HepG2 (cell line): ENCODE measurements around the gene PTRH2.

Source experiments
- EED ChIP-seq: sonication (generic); formaldehyde crosslinking; IDR thresholded peaks from 2 replicates; pipeline ENCODE4 v1.5.0; 2020; ENCODE audit warnings: mild to moderate bottlenecking, missing genetic modification reagents
- JUNB ChIP-seq: sonication (generic); formaldehyde crosslinking; IDR thresholded peaks from 2 replicates; pipeline ENCODE4 v1.8.0; 2022; ENCODE audit warnings: missing genetic modification reagents, mild to moderate bottlenecking, borderline replicate concordance
- POLR2AphosphoS5 ChIP-seq: IDR thresholded peaks from 2 replicates; pipeline ENCODE4 v1.6.1; 2012; ENCODE audit warnings: low read depth, low read length
- RAD21 ChIP-seq: fragments of 450-650 bp; formaldehyde crosslinking; IDR thresholded peaks from 2 replicates; pipeline ENCODE4 v1.5.0; 2020; ENCODE audit warnings: mild to moderate bottlenecking
- ZNF777 ChIP-seq: sonication (generic); formaldehyde crosslinking; IDR thresholded peaks from 2 replicates; pipeline ENCODE4 v1.4.0; 2020; ENCODE audit warnings: missing genetic modification reagents
- TF ChIP-seq, protein P1 (sequence below): sonication (generic); formaldehyde crosslinking; IDR thresholded peaks from 2 replicates; pipeline ENCODE4 v1.5.0; 2020; ENCODE audit warnings: mild to moderate bottlenecking, missing genetic modification reagents, moderate library complexity
- TF ChIP-seq, protein P2 (sequence below): sonication (generic); formaldehyde crosslinking; IDR thresholded peaks from 2 replicates; pipeline ENCODE4 v1.4.0; 2020; ENCODE audit warnings: low read depth, mild to moderate bottlenecking, missing genetic modification reagents
- TF ChIP-seq, protein P3 (sequence below): sonication (generic); formaldehyde crosslinking; IDR thresholded peaks from 2 replicates; pipeline ENCODE4 v1.4.0; 2020; ENCODE audit warnings: missing genetic modification reagents

DNA sequence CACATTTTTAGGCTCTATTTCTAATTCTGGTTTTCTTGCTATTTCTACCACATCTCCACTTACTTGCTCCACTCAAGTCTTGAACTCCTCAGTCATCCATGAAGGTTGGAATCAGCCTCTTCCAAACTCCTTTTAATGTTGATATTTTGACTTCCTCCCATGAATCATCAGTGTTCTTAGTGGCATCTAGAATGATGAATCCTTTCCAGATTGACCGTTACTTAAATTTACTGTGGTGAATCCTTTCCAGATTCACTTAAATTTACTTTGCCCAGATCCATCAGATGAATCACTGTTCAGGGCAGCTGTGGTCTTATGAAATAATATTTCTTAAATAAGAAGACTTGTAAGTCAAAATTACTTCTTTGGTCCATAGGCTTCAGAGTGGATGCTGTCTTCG, 55.1 kb downstream of the PTRH2 start:
- TF ChIP-seq, protein P1, sequence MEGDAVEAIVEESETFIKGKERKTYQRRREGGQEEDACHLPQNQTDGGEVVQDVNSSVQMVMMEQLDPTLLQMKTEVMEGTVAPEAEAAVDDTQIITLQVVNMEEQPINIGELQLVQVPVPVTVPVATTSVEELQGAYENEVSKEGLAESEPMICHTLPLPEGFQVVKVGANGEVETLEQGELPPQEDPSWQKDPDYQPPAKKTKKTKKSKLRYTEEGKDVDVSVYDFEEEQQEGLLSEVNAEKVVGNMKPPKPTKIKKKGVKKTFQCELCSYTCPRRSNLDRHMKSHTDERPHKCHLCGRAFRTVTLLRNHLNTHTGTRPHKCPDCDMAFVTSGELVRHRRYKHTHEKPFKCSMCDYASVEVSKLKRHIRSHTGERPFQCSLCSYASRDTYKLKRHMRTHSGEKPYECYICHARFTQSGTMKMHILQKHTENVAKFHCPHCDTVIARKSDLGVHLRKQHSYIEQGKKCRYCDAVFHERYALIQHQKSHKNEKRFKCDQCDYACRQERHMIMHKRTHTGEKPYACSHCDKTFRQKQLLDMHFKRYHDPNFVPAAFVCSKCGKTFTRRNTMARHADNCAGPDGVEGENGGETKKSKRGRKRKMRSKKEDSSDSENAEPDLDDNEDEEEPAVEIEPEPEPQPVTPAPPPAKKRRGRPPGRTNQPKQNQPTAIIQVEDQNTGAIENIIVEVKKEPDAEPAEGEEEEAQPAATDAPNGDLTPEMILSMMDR, result no peak
- TF ChIP-seq JUNB (CRISPR knock-in tag) (no peak), ZNF777 (CRISPR knock-in tag) (no peak), EED (CRISPR knock-in tag) (no peak), POLR2AphosphoS5 (no peak), RAD21 (CRISPR knock-in tag) (no peak)
- TF ChIP-seq, protein P2, sequence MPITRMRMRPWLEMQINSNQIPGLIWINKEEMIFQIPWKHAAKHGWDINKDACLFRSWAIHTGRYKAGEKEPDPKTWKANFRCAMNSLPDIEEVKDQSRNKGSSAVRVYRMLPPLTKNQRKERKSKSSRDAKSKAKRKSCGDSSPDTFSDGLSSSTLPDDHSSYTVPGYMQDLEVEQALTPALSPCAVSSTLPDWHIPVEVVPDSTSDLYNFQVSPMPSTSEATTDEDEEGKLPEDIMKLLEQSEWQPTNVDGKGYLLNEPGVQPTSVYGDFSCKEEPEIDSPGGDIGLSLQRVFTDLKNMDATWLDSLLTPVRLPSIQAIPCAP (CRISPR knock-in tag), result no peak
- TF ChIP-seq, protein P3, sequence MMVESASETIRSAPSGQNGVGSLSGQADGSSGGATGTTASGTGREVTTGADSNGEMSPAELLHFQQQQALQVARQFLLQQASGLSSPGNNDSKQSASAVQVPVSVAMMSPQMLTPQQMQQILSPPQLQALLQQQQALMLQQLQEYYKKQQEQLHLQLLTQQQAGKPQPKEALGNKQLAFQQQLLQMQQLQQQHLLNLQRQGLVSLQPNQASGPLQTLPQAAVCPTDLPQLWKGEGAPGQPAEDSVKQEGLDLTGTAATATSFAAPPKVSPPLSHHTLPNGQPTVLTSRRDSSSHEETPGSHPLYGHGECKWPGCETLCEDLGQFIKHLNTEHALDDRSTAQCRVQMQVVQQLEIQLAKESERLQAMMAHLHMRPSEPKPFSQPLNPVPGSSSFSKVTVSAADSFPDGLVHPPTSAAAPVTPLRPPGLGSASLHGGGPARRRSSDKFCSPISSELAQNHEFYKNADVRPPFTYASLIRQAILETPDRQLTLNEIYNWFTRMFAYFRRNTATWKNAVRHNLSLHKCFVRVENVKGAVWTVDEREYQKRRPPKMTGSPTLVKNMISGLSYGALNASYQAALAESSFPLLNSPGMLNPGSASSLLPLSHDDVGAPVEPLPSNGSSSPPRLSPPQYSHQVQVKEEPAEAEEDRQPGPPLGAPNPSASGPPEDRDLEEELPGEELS (CRISPR knock-in tag), result no peak
